GM21786 (cell line): ENCODE results near the gene SLC35G2.
"Not testable (repeated sequence)": the region's sequence is repeated elsewhere in the genome, so short reads cannot be mapped to it uniquely, and the experiment has no call there.

Source experiments
- ATAC-seq: cut with Tn5 transposase; IDR thresholded peaks from one replicate; pipeline ENCODE4 v1.9.1; 2021; ENCODE audit not compliant: unreplicated experiment

The SLC35G2 gene

GRCh38 chr3:136835089-136835812 is 16.3 kb downstream of the SLC35G2 start:
- no peak for ATAC-seq

- no peak for ATAC-seq
These were observed 17.0 kb downstream of the SLC35G2 start for GRCh38 chr3:136835813-136836510.

- no peak for ATAC-seq
These were observed 17.7 kb downstream of the SLC35G2 start for GRCh38 chr3:136836511-136837156.

GRCh38 chr3:136838641-136839555 is 20.0 kb downstream of the SLC35G2 start:
- no peak for ATAC-seq

GRCh38 chr3:136839556-136839931 is 20.6 kb downstream of the SLC35G2 start:
- ATAC-seq: no peak

GRCh38 chr3:136840252-136840651 is 21.3 kb downstream of the SLC35G2 start:
- ATAC-seq: no peak

- no peak for ATAC-seq
These were observed 23.4 kb downstream of the SLC35G2 start for GRCh38 chr3:136842294-136842693.

- ATAC-seq: no peak
These were observed 25.8 kb downstream of the SLC35G2 start for GRCh38 chr3:136844724-136845123.

GRCh38 chr3:136852180-136852579 is 33.3 kb downstream of the SLC35G2 start:
- no peak for ATAC-seq

GRCh38 chr3:136856665-136857064 is 37.7 kb downstream of the SLC35G2 start:
- no peak for ATAC-seq

GRCh38 chr3:136858381-136858780 is 39.5 kb downstream of the SLC35G2 start:
- no peak for ATAC-seq

GRCh38 chr3:136860541-136860940 is 41.6 kb downstream of the SLC35G2 start:
- ATAC-seq: no peak

GRCh38 chr3:136861890-136862616 is 43.1 kb downstream of the SLC35G2 start, which contains the start of gene NCK1:
TSS of gene NCK1 (plus strand) at chr3:136862208. CDS start at chr3:136928002, 65,794 bp downstream.
- ATAC-seq: peak; percentile 97

- ATAC-seq: peak; percentile 19
These were observed 43.8 kb downstream of the SLC35G2 start for GRCh38 chr3:136862617-136863322.

- no peak for ATAC-seq
These were observed 50.4 kb downstream of the SLC35G2 start for GRCh38 chr3:136869282-136869681.

GRCh38 chr3:136872258-136872657 is 53.3 kb downstream of the SLC35G2 start:
- ATAC-seq: not testable (repeated sequence)

GRCh38 chr3:136879510-136879909 is 60.6 kb downstream of the SLC35G2 start:
- not testable (repeated sequence) for ATAC-seq

- ATAC-seq: no peak
These were observed 63.6 kb downstream of the SLC35G2 start for GRCh38 chr3:136882571-136882970.

GRCh38 chr3:136883967-136884720 is 65.2 kb downstream of the SLC35G2 start:
- no peak for ATAC-seq
